GM12872 (cell line): ENCODE measurements around the gene NPHP3.

ENCODE experiments used
- CTCF ChIP-seq: IDR thresholded peaks from 3 replicates; pipeline ENCODE4 v1.5.1; 2011; ENCODE audit warnings: low read depth, mild to moderate bottlenecking, low read length, moderate library complexity; ENCODE audit not compliant: insufficient read depth

Gene NPHP3

DNA sequence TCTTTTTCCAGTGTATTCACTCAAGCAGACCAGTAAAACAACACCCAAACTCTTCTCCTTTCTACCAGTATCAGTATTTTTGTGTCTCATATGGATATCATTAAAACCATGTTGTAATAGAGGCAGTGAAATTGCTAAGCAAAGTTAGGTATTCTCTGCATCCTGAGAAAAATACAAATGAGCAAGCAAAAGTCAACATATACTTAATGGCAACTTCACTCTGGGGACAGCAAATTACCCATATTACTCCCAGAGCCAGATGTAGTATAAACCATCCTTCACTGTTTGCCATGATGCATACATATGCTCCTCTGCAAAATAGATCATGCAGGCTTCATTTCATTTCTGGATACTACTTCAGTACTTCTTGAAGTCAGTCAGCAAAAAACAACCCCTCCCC lies 40.0 kb downstream of the NPHP3 start:
- TF ChIP-seq CTCF = no peak

DNA sequence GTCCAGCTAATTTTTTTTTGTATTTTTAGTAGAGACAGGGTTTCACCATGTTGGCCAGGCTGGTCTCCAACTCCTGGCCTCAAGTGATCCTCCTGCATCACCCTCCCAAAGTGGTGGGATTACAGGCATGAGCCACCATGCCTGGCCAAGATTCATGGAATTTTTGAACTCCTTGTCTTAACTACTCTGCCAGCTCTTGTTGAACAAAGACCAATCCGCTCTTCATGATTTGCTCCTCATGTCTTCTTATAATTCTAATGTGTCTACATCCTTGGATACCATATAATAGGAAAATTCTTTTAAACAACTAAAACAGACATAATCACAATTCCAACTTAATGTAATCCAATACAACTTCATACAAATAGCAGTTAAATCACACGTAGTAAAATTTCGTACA lies 40.8 kb downstream of the NPHP3 start:
- no peak for TF ChIP-seq CTCF

- TF ChIP-seq CTCF = no peak
Measured at GRCh38 chr3:132679911-132680310, 42.3 kb downstream of the NPHP3 start.

DNA sequence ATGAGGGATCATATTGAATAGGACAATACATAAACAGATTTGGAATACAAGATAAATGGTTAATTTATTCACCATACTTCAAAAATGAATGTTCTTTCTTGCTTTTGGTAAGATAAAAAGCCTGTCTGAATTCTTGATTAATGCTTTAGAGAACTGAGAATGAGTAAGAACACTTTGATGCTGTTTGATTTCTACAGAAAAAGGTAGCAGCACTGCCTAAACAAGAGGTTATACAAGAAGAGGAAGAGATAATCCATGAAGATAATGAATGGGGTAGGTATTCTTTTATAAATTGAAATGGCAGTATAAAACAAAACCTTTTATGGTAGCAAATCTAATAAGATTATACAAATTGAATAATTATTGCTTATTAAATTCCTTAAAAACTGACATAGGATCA lies 46.8 kb downstream of the NPHP3 start:
- no peak for TF ChIP-seq CTCF

- no peak for TF ChIP-seq CTCF
Measured at GRCh38 chr3:132669256-132669777, 52.9 kb downstream of the NPHP3 start.

- no peak for TF ChIP-seq CTCF
Measured at GRCh38 chr3:132665230-132665745, 56.9 kb downstream of the NPHP3 start.

DNA sequence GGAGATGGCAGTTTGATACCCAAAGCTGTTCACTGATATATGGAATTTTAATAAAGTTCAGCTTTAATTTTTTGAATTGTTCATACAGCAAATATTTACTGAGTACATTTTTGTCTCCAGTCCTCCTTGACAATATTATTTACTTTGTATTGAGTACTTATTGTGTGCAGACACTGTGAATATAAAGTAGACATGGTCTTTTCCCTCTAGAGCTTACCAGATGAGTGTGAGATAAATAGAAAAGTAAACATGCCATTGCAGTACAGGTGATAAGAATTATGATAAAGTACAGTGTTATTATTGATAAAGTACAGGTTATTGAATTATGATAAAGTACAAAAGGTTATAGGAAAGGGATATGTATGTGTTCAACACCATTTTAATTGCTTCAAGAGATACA lies 60.0 kb downstream of the NPHP3 start:
- TF ChIP-seq CTCF = no peak
